GM12872 (cell line): Measurements from ENCODE around the gene ADM2.

ENCODE experiments used
- CTCF ChIP-seq: IDR thresholded peaks from 3 replicates; pipeline ENCODE4 v1.5.1; 2011; ENCODE audit warnings: low read depth, mild to moderate bottlenecking, low read length, moderate library complexity; ENCODE audit not compliant: insufficient read depth

Gene ADM2

GRCh38 chr22:50521710-50522109 is 40.4 kb downstream of the ADM2 start:
- no peak for TF ChIP-seq CTCF

- no peak for TF ChIP-seq CTCF
Observed at GRCh38 chr22:50522208-50522805, 41.0 kb downstream of the ADM2 start.

- TF ChIP-seq CTCF: no peak
Observed at GRCh38 chr22:50522806-50523438, 41.6 kb downstream of the ADM2 start.

GRCh38 chr22:50523458-50523805 is 42.1 kb downstream of the ADM2 start:
- TF ChIP-seq CTCF: no peak

- TF ChIP-seq CTCF: no peak
Observed at GRCh38 chr22:50523806-50524675, 42.7 kb downstream of the ADM2 start.

GRCh38 chr22:50524676-50525103 is 43.3 kb downstream of the ADM2 start:
- no peak for TF ChIP-seq CTCF

GRCh38 chr22:50525104-50525857 is 43.9 kb downstream of the ADM2 start, which contains the start of gene SCO2:
Gene SCO2 (minus strand): TSS chr22:50525598. CDS start chr22:50524411, 1,187 bp downstream.
- peak; percentile 56; the same call in 2 of the 3 replicates for TF ChIP-seq CTCF
